GM21529 (cell line): ENCODE results near the gene SETX.

Experiments used
- ATAC-seq: cut with Tn5 transposase; IDR thresholded peaks from one replicate; pipeline ENCODE4 v1.9.1; 2021; ENCODE audit not compliant: unreplicated experiment

SETX gene

GRCh38 chr9:132356324-132356924, 1.6 kb upstream of the SETX start:
- ATAC-seq: no peak

- ATAC-seq: no peak
Observed at GRCh38 chr9:132351404-132352045, 3.3 kb downstream of the SETX start.

GRCh38 chr9:132350861-132351315, 3.9 kb downstream of the SETX start:
- ATAC-seq: no peak

- ATAC-seq: no peak
Observed at GRCh38 chr9:132348676-132349075, 6.1 kb downstream of the SETX start.

- ATAC-seq: no peak
Observed at GRCh38 chr9:132346177-132346576, 8.6 kb downstream of the SETX start.

- ATAC-seq: no peak
Observed at GRCh38 chr9:132341177-132341840, 13.5 kb downstream of the SETX start.

GRCh38 chr9:132334364-132334763, 20.4 kb downstream of the SETX start:
- ATAC-seq: no peak

GRCh38 chr9:132333556-132333955, 21.2 kb downstream of the SETX start:
- no peak for ATAC-seq

- no peak for ATAC-seq
Observed at GRCh38 chr9:132328580-132328979, 26.2 kb downstream of the SETX start.

- ATAC-seq: no peak
Observed at GRCh38 chr9:132327537-132327936, 27.2 kb downstream of the SETX start.

GRCh38 chr9:132324425-132324824, 30.4 kb downstream of the SETX start:
- no peak for ATAC-seq

GRCh38 chr9:132319421-132320110, 35.2 kb downstream of the SETX start:
- no peak for ATAC-seq

- ATAC-seq: no peak
Observed at GRCh38 chr9:132312873-132313272, 41.9 kb downstream of the SETX start.

GRCh38 chr9:132312426-132312825, 42.4 kb downstream of the SETX start:
- ATAC-seq: no peak

- no peak for ATAC-seq
Observed at GRCh38 chr9:132311978-132312377, 42.8 kb downstream of the SETX start.

GRCh38 chr9:132309056-132309455, 45.7 kb downstream of the SETX start:
- no peak for ATAC-seq

- ATAC-seq: no peak
Observed at GRCh38 chr9:132301521-132301920, 53.3 kb downstream of the SETX start.

- ATAC-seq: no peak
Observed at GRCh38 chr9:132299221-132299620, 55.6 kb downstream of the SETX start.

GRCh38 chr9:132295181-132295580, 59.6 kb downstream of the SETX start:
- ATAC-seq: no peak

GRCh38 chr9:132293145-132293721, 61.6 kb downstream of the SETX start:
- ATAC-seq: no peak

GRCh38 chr9:132288966-132289365, 65.8 kb downstream of the SETX start:
- no peak for ATAC-seq
